NCI-H2081 (cell line): ENCODE results near the gene FKBP2.
A peak's percentile ranks its signal among the peaks of the same experiment; 100 is the strongest.

ENCODE experiments used
- DNase-seq, 2 experiments: peaks; one replicate each; lab custom pipeline; 2025; lab: John Stamatoyannopoulos, UW

Gene FKBP2

GRCh38 chr11:64249563-64250414 lies 8.9 kb downstream of the FKBP2 start:
- DNase-seq, result no peak

- no peak for DNase-seq
Measured at GRCh38 chr11:64250415-64251015, 9.6 kb downstream of the FKBP2 start.

DNA sequence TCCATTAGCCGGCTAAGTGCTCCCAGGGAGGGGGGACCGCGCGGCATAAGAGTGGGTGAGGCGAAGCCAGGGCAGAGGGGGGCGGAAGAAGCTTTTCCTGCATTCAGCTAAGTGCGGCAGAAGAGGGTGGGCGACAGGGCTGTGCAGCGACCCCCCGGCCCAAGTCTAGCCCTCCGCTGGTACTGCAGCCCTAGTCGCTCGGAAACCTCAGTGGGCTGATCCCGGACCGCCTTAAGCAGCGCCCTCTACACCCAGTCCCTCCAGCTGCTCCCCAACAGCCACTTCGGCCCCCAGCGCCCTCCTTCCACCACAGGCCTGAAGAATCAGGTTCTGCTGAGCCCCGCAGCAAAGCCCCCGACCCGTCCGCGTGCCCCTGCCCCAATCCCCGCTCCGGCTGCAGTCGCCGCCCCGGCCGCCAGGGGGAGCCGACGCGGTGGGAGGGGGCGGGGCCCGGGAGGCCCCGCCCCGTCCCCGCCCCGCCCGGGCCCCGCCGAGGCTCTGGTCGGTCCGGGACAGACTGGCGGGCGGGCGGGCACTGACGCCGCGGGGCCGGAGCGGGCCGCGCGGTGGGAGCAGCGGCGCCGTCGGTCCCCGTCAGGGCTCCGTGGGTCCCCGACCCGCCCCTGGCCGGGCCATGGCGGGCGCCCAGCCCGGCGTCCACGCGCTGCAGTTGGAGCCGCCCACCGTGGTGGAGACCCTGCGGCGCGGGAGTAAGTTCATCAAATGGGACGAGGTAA lies 10.3 kb downstream of the FKBP2 start, which contains the start of gene PLCB3:
Gene PLCB3 (plus strand): TSS at position 515 of the 737 bp plus-strand sequence. CDS start 120 bp downstream, at position 635.
- DNase-seq, result peak; percentile 19 to 31

- no peak for DNase-seq
Measured at GRCh38 chr11:64251753-64252002, 10.8 kb downstream of the FKBP2 start.

GRCh38 chr11:64252003-64252872 lies 11.3 kb downstream of the FKBP2 start:
- peak in 1 of 2 experiments; percentile 20 for DNase-seq

GRCh38 chr11:64253043-64253442 lies 12.1 kb downstream of the FKBP2 start:
- no peak for DNase-seq

- no peak for DNase-seq
Measured at GRCh38 chr11:64253481-64253880, 12.6 kb downstream of the FKBP2 start.

DNA sequence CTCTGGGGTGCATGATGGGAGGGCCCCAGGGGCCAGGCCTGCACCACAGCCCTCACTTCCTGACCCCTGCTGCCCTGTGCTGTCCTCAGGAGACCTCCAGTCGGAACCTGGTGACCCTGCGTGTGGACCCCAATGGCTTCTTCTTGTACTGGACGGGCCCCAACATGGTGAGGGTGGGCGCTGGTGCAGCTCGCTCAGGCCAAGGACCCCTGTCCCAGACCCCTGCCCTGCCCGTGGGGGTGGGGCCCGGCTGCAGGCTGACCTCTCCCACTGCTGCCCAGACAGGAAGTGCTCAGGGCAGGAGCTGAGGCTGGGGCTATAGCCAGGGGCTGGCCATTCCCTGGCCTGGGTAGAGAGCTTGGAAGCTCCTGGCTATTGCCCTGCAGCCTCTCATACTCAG lies 13.4 kb downstream of the FKBP2 start:
- DNase-seq, result no peak

GRCh38 chr11:64255135-64256128 lies 14.5 kb downstream of the FKBP2 start:
- DNase-seq, result no peak

GRCh38 chr11:64256300-64256699 lies 15.4 kb downstream of the FKBP2 start:
- no peak for DNase-seq

DNA sequence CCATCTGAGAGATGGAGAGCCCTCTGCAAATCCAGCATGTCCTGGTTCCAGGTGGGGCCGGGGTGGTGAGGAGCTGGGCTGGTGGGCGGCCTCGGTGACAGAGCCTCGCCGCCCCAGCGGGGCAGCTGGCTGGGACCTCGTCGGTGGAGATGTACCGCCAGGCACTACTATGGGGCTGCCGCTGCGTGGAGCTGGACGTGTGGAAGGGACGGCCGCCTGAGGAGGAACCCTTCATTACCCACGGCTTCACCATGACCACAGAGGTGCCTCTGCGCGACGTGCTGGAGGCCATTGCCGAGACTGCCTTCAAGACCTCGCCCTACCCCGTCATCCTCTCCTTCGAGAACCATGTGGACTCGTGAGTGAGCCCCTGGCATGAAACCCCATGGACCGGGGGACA lies 17.5 kb downstream of the FKBP2 start:
- no peak for DNase-seq

DNA sequence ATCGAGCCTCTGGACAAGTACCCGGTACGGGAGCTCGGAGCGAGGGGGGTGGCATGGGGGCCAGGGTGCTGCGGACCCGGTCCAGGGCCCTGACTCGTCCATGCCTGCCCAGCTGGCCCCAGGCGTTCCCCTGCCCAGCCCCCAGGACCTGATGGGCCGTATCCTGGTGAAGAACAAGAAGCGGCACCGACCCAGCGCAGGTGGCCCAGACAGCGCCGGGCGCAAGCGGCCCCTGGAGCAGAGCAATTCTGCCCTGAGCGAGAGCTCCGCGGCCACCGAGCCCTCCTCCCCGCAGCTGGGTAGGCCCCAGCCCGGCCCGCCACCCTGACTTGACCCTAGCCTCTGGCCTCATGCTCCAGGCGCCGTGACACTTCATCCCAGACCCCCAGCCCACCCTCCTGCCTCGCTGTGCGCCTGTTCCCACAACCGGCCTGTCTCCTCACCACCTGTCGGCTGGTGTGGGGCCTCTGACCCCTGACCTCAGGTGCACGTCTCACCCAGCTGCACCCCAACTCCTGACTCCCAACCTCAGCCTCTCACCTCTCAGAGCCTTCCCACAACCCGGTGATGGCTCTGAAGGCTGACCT lies 18.1 kb downstream of the FKBP2 start:
- DNase-seq, result no peak

DNA sequence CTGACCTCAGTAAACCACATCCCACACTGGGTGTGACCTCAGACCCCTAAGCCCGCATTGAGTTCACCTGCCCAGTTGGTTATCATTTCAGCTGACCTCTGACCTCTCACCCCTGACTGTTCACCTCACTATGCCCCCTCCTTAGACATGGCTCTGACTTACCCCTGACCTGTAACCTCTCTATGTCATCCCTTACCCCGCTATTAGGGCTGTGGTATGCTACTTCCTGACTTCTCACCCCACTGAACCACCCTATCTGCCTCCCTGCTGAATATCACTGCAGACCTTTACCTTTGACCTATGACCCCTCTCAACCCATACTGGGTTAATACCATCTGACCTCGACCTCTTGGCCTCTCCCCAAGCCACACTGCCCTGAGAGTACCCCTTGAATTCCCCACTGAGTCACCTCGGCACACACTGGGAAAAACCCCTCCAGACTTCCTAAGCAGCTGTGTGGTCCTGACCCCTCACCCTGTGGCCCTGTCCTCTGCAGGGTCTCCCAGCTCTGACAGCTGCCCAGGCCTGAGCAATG lies 18.7 kb downstream of the FKBP2 start:
- no peak for DNase-seq

- DNase-seq, result no peak
Measured at GRCh38 chr11:64260147-64260708, 19.3 kb downstream of the FKBP2 start.

GRCh38 chr11:64261556-64262080 lies 20.7 kb downstream of the FKBP2 start:
- no peak for DNase-seq

DNA sequence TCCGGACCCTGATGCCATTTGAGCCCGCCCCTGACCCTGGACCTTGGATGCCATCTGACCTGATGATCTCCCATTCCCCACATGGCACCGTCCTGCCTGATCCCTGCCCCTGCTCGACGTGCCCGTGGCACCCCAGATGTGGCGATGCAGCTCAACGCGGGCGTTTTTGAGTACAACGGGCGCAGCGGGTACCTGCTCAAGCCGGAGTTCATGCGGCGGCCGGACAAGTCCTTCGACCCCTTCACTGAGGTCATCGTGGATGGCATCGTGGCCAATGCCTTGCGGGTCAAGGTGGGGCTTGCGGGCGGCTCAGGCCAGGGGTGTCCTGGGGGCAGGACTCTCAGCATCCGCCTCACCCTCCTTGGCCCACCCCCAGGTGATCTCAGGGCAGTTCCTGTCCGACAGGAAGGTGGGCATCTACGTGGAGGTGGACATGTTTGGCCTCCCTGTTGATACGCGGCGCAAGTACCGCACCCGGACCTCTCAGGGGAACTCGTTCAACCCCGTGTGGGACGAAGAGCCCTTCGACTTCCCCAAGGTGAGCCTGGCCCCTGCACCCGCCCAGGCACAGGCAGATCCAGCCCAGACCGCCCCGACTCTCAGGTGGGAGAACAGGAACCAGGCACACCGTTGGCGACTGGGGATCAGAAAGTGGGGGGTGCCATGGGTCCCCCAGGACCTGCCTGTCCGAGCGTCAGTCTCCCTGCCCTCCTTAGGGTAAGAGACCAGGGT lies 21.5 kb downstream of the FKBP2 start:
- DNase-seq, result no peak

DNA sequence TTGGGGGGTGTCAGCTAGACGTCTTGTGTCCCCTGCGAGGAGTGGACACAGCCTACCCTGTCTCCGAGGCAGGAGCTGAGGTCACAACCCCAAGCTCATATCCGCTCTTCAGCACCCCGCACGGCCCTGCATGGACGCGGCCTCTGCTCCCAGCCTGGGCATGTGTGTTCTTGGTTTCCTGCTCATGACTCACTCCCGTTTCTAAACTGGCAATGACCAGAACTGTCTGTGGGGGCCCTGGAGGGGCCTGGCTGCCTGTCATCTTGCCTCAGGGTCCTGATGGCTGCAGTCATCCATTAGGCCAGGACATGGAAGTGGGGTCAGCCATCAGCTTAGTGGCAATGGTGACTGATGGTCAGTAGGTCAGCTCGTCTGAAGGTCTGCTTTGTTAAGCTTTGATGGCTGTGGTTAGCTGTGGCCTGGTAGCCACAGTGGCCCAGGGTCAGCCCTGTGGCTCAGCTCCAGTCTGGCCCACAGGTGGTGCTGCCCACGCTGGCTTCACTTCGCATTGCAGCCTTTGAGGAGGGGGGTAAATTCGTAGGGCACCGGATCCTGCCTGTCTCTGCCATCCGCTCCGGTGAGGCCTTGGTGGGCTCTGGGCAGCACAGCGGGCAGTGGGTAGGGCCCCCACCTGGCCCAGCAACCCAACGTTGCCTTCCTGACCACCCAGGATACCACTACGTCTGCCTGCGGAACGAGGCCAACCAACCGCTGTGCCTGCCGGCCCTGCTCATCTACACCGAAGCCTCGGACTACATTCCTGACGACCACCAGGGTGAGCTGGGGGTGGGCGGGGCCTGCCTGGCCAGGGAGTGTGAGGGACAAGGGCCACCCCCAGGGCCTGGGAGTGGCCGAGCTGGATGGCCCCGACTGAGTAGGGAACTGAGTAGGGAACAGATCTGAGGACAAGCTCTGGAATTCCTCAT lies 22.4 kb downstream of the FKBP2 start:
- no peak for DNase-seq

GRCh38 chr11:64263947-64264317 lies 23.0 kb downstream of the FKBP2 start:
- no peak for DNase-seq
